ENCODE results near the gene ZNF778. TPM values are rescaled to one million over a fixed set of nuclear protein-coding genes. Genes with fewer than 3 reads are reported as not detected.
"Not testable (repeated sequence)": the region's sequence is repeated elsewhere in the genome, so short reads cannot be mapped to it uniquely, and the experiment has no call there.

ZNF778 gene
- total RNA-seq, 1 donor from 2014 or later = 10.3 TPM

DNA sequence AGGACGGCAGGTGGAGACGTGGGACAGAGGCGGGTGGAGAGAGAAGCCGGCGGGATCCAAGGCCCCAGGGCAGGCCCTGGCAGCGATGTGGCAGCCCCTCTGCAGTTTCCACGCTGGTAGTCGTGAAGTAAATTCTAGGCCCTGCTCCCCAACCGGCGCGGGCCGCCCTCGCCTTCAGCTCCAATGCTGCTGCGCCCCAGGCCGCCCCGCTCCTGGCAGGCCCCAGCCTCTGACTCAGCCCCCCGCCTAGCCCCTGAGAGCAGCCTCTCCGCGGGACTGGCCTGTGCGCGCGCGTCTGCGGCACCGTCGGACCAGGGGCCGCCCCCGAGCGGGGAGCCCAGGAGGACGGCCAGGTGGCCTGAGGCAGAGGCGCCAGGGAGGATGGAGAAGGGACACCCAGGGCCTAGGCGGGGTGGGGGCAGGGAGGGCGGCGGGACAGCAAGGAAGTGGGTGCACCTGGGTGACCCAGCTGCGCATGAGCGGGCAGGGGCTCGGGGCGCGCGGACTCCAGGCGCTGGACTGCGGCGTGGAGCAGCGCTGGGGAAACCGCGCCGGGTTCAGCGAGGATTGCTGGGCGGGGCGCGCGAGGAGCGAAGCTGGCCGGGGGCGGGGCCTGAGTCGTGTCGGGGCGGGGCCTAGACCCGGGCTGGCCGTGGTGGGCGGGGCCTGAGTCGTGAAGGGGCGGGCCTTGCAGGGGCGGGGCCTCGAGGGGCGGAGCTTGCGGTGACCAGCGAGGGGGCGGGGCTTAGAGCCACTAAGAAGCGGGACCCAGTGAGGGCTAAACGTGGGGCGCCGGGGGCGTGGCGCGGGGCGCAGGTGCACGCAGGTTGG lies 29.6 kb downstream of the ZNF778 start:
- peak; percentile 35 for DNase-seq (ENCODE audit: low read depth)

DNA sequence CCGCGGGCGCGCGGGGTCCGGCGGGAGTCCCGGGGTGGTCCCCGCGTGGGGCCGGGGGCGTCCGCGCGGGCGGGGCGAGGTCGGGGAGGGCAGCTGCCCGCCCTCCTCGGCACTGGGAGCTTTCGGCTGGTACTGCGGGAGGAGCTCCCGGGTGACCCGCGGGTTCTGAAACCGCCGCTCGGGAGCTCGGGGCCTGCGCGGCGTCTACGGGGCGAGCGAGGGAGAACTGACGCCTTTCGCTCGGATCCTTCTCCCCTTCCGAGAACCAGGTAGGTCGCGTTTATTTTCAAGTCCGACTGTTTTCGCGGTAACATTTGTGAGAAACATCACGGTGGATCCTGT lies 30.2 kb downstream of the ZNF778 start:
- H3K4me3 ChIP-seq (ENCODE audit: low read depth, low read length) = peak overlapping the region; percentile 20
- H3K36me3 ChIP-seq (ENCODE audit: control insufficient read depth, insufficient read depth, low read length); DNase-seq (ENCODE audit: low read depth); H3K27me3 ChIP-seq (ENCODE audit: control insufficient read depth, insufficient read depth, low read length); FAIRE-seq: not testable (repeated sequence)

More for the DNA sequence above, 29.6 kb downstream of the ZNF778 start:
- no peak for FAIRE-seq
- TF ChIP-seq, protein P1, sequence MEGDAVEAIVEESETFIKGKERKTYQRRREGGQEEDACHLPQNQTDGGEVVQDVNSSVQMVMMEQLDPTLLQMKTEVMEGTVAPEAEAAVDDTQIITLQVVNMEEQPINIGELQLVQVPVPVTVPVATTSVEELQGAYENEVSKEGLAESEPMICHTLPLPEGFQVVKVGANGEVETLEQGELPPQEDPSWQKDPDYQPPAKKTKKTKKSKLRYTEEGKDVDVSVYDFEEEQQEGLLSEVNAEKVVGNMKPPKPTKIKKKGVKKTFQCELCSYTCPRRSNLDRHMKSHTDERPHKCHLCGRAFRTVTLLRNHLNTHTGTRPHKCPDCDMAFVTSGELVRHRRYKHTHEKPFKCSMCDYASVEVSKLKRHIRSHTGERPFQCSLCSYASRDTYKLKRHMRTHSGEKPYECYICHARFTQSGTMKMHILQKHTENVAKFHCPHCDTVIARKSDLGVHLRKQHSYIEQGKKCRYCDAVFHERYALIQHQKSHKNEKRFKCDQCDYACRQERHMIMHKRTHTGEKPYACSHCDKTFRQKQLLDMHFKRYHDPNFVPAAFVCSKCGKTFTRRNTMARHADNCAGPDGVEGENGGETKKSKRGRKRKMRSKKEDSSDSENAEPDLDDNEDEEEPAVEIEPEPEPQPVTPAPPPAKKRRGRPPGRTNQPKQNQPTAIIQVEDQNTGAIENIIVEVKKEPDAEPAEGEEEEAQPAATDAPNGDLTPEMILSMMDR (IDR thresholded peaks at IDR 0.05; ENCODE audit: insufficient read depth, low read length, severe bottlenecking) = peak; percentile 16
- Histone ChIP-seq H3K36me3 (ENCODE audit: control insufficient read depth, insufficient read depth, low read length) (no peaks in the 10 kb centered on the region), H3K27me3 (ENCODE audit: control insufficient read depth, insufficient read depth, low read length) (no peaks in the 10 kb centered on the region), H3K4me3 (ENCODE audit: low read depth, low read length) (peak overlapping the region; percentile 45)

DNA sequence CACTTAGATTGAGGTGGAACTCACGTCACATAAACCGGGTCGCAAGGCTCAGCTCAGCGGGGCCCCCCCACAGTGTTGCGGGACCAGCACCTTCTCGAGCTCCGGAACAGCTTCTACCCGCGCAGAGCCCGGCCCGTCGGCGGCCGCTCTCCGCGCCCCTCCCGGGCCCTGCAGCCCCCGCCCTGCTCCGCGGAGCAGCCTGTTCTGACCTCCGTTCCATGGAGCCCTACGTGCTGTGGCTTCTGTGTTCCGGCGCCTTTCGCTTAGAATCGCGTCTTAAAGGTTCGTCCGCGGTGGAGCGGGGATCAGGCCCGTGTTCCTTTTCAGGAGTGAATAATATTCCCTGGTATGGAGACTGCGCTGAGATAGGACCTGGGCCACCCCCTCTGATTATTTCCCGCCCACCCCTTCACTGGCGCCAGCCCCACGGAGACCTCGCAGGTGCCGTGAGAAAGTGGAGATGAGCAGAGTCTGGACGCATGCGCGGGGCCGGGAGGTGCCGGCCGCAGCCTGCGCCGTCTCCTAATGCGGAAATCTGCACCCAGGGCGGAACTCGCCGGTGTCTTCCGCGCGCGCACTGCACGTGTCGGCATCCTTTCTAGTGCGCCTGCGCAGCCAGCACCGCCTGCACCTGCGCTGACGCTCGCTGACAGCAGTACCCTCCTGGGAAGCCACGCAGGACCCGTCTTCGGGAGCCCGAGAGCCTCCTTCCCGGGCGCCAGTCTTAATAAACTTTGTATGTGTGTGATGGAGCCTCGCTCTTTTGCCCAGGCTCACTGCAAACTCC lies 30.9 kb downstream of the ZNF778 start:
- Histone ChIP-seq H3K27me3 (ENCODE audit: control insufficient read depth, insufficient read depth, low read length) (no peaks in the 10 kb centered on the region), H3K4me3 (ENCODE audit: low read depth, low read length) (no peak overlapping the region), H3K36me3 (ENCODE audit: control insufficient read depth, insufficient read depth, low read length) (no peaks in the 10 kb centered on the region)
- TF ChIP-seq, protein P1 (IDR thresholded peaks at IDR 0.05; ENCODE audit: insufficient read depth, low read length, severe bottlenecking) = no peak
- FAIRE-seq = no peak
- no peak for DNase-seq (ENCODE audit: low read depth)

DNA sequence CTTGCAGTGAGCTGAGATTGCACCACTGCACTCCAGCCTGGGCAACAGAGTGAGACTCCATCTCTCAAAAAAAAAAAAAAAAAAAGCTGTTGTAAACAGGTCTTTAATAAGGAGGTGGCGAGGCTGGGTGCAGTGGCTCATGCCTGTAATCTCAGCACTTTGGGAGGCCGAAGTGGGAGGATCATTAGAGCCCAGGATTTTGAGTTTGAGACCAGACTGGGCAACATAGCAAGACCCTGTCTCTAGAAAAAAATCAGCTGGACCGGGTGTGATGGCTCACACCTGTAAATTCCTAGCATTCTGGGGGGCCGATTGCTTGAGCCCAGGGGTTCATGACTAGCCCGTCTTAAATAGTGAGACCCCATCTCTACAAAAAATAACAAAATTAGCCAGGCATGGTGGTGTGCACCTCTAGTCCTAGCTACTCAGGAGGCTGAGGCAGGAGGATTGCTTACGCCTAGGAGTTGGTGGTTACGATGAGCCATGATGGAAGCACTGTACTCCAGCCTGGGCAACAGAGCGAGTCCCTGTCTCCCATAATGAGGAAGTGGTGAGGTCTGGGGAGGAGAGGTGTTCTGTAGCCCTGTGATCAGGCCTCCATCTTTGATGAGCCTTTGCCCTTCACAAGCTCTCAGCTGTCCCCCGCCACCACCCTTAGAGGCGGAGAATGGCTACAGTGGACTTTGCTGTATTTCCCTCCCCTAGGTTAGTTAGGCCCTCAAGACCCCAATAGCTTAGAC lies 36.2 kb downstream of the ZNF778 start:
- H3K36me3 ChIP-seq (ENCODE audit: control insufficient read depth, insufficient read depth, low read length) = no peaks in the 10 kb centered on the region
- DNase-seq (ENCODE audit: low read depth) = no peak
- no peak overlapping the region for H3K4me3 ChIP-seq (ENCODE audit: low read depth, low read length)
- no peaks in the 10 kb centered on the region for H3K27me3 ChIP-seq (ENCODE audit: control insufficient read depth, insufficient read depth, low read length)
- no peak for FAIRE-seq
- TF ChIP-seq, protein P1 (IDR thresholded peaks at IDR 0.05; ENCODE audit: insufficient read depth, low read length, severe bottlenecking) = no peak

DNA sequence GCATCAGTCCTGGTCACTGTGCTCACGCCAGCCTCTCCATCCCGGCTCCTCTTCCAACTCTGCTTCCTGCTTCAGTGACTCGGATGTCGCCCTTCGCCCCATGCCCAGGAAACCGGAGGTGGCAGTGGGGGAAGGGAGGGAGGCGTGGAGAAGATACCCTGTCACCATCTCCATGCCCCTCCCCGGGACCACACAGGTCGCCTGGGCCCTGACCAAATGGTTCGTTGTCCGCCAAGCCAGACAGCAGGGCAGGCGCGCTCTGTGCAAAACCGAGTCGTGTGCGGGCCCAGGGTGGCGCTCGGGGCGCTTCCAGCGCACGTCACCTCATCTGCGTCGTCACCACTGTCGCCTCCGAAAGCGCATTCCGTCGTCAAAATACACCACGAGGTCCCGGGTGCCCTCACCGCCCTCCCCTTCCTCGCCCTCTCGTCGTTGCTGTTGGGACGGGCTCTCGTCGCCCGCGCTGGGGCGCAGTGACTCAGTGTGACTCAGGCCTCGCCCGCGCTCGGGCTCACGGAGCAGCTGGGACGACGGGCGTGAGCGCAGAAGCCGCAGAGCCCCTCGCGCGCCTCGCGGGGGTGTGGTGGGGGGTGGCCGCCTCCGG lies 39.2 kb downstream of the ZNF778 start:
- no peaks in the 10 kb centered on the region for H3K27me3 ChIP-seq (ENCODE audit: control insufficient read depth, insufficient read depth, low read length)
- H3K36me3 ChIP-seq (ENCODE audit: control insufficient read depth, insufficient read depth, low read length) = no peaks in the 10 kb centered on the region
- FAIRE-seq (no peak), DNase-seq (ENCODE audit: low read depth) (peak; percentile 35)
- no peak overlapping the region for H3K4me3 ChIP-seq (ENCODE audit: low read depth, low read length)
- TF ChIP-seq, protein P1 (IDR thresholded peaks at IDR 0.05; ENCODE audit: insufficient read depth, low read length, severe bottlenecking) = no peak

Data from bronchial epithelial cell (primary cell).